ENCODE data around the gene NAIF1. TPM values are rescaled to one million over a fixed set of nuclear protein-coding genes. Genes with fewer than 3 reads are reported as not detected.
"Not testable (repeated sequence)": the region's sequence is repeated elsewhere in the genome, so short reads cannot be mapped to it uniquely, and the experiment has no call there.

Gene NAIF1
- polyA plus RNA-seq, 2 of the 4 experiments (the other 2 are of a cell fraction): 6.0 to 7.5 TPM

DNA sequence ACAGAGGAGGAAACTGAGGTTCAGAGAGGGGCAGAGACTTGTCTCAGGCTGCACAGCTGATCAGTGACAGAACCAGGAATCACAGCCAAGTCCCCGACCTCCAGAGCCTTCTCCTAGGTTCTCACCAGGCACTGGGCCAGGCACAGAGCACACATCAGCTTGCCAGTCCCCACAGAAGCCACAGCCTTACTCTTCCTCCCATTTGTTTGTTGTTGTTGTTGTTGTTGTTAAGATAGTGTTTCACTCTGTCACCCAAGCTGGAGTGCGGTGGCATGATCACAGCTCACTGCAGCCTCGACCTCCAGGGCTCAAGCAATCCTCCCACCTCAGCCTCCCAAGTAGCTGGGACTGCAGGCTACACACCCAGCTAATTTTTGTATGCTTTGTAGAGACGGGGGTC lies 41.4 kb downstream of the NAIF1 start:
- TF ChIP-seq FOXS1 (CRISPR knock-in tag; IDR thresholded peaks at IDR 0.05): no peak
- TF ChIP-seq MAZ (IDR thresholded peaks at IDR 0.05; ENCODE audit: borderline replicate concordance, low read depth, low read length): no peak
- no peak for TF ChIP-seq HDAC2 (IDR thresholded peaks at IDR 0.05)
- no peak for TF ChIP-seq ZC3H11A (IDR thresholded peaks at IDR 0.05)
- TF ChIP-seq CEBPB (IDR thresholded peaks at IDR 0.05): no peak
- TF ChIP-seq HEYL (CRISPR knock-in tag; IDR thresholded peaks at IDR 0.05): no peak
- no peak for TF ChIP-seq FOSL2 (IDR thresholded peaks at IDR 0.05)
- no peak for TF ChIP-seq FOSL2 (CRISPR knock-in tag; IDR thresholded peaks at IDR 0.05)
- TF ChIP-seq, protein P1, sequence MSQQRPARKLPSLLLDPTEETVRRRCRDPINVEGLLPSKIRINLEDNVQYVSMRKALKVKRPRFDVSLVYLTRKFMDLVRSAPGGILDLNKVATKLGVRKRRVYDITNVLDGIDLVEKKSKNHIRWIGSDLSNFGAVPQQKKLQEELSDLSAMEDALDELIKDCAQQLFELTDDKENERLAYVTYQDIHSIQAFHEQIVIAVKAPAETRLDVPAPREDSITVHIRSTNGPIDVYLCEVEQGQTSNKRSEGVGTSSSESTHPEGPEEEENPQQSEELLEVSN (IDR thresholded peaks at IDR 0.05; ENCODE audit: borderline replicate concordance, low read depth): no peak
- no peak for TF ChIP-seq POLR2AphosphoS2 (conservative IDR thresholded peaks at IDR 0.05; ENCODE audit: low read length)
- no peak for TF ChIP-seq RAD21 (conservative IDR thresholded peaks at IDR 0.05 in 1 of 2, IDR thresholded peaks at IDR 0.05 in 1 of 2)
- no peak for TF ChIP-seq SREBF2 (IDR thresholded peaks at IDR 0.05)
- TF ChIP-seq, protein P2, sequence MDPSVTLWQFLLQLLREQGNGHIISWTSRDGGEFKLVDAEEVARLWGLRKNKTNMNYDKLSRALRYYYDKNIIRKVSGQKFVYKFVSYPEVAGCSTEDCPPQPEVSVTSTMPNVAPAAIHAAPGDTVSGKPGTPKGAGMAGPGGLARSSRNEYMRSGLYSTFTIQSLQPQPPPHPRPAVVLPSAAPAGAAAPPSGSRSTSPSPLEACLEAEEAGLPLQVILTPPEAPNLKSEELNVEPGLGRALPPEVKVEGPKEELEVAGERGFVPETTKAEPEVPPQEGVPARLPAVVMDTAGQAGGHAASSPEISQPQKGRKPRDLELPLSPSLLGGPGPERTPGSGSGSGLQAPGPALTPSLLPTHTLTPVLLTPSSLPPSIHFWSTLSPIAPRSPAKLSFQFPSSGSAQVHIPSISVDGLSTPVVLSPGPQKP (IDR thresholded peaks at IDR 0.05; ENCODE audit: low read depth, low read length): no peak
- no peak for TF ChIP-seq ZFP36 (IDR thresholded peaks at IDR 0.05; ENCODE audit: borderline replicate concordance, partially characterized antibody)
- TF ChIP-seq TP53 (CRISPR knock-in tag; IDR thresholded peaks at IDR 0.05): no peak
- no peak for TF ChIP-seq KDM5A (IDR thresholded peaks at IDR 0.05)
- no peak for TF ChIP-seq RNF2 (IDR thresholded peaks at IDR 0.05; ENCODE audit: borderline replicate concordance, low read depth)
- DNase-seq (ENCODE audit: low read depth in 1 of 2, low spot score in 1 of 2) (no peak), ATAC-seq (no peak), FAIRE-seq (no peak)
- H3K9me3 ChIP-seq: no peaks in the 10 kb centered on the region
- H3K4me1 ChIP-seq: peaks cover 23% of the 10 kb centered on the region
- ChIA-PET POLR2A (interaction anchor here (0.6 kb wide), 1 partner anchor 36 kb away, joined by 3 read pairs; no protein-coding TSS in a partner anchor), CTCF (interaction anchor here (0.8 to 29.7 kb wide), 7 partner anchors 7 to 79 kb away, joined by 3 to 827 read pairs (median 5); partner anchors contain the start of genes DPM2 and PIP5KL1)
- H3K4me3 ChIP-seq: no peak overlapping the region
- H3K4me2 ChIP-seq: no peak overlapping the region
- H3K27ac ChIP-seq: 0 out of 6 replicates have a peak overlapping the region, but pooled peaks of 1 of the 2 experiments have one; percentile 27
- 71% methylated on average over 4 of the region's 4 CpGs for WGBS (ENCODE audit: missing lambda C conversion rate)

DNA sequence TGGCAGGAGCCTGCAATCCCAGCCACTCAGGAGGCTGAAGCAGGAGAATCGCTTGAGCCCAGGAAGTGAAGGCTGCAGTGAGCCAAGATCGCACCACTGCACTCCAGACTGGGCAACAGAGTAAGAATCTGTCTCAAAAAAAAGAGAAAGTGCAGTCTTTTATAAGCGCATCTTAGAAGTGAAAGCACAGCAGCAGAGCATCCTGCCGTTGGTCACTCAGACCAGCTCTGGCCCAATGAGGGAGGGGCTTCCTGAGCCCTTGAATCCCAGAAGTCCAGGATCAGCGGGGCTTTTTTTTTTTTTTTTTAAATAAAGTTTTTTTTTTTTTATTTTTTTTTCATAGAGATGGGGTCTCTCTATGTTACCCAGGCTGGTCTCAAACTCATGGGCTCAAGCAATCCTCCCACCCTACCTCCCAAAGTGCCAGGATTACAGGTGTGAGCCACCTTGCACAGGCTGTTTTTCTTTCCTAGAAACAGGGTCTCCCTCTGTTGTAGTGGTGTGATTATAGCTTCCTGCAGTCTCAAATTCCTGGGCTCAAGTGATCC lies 42.3 kb downstream of the NAIF1 start:
- CTCF ChIA-PET: interaction anchor here (0.8 to 29.7 kb wide), 7 partner anchors 8 to 78 kb away, joined by 3 to 827 read pairs (median 4); partner anchors contain the start of genes DPM2 and PIP5KL1
- H3K27ac ChIP-seq: 0 out of 6 replicates have a peak overlapping the region, but pooled peaks of 1 of the 2 experiments have one; percentile 0

DNA sequence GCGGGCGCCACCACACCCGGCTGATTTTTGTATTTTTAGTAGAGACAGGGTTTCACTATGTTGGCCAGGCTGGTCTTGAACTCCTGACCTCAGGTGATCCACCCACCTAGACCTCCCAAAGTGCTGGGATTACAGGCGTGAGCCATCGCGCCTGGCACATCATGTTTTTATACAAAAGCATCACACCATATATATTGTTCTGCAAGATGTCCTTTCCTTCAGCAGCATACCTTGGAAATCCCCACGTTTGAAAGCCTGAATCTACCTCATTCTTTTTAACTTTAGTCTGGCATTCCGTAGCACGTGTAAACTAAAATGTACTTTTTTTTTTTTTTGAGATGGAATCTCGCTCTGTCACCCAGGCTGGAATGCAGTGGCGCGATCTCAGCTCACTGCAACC lies 43.4 kb downstream of the NAIF1 start:
- FAIRE-seq; H3K9me3 ChIP-seq; POLR2A ChIA-PET; H3K4me3 ChIP-seq; H3K4me2 ChIP-seq; ATAC-seq; DNase-seq (ENCODE audit: low read depth in 1 of 2, low spot score in 1 of 2): not testable (repeated sequence)
- Histone ChIP-seq H3K4me1 (peaks cover 23% of the 10 kb centered on the region), H3K27ac (peak overlapping the region in 1 of 2 experiments; percentile 61; a peak in 1 of 6 replicates)
- CTCF ChIA-PET: interaction anchor here (1.0 to 29.7 kb wide), 3 partner anchors 9 to 77 kb away, joined by 3 to 827 read pairs (median 162); partner anchors contain the start of genes DPM2 and PIP5KL1
- WGBS (ENCODE audit: missing lambda C conversion rate): 74% methylated on average over 12 of the region's 12 CpGs

More for the DNA sequence above, 42.3 kb downstream of the NAIF1 start:
- WGBS (ENCODE audit: missing lambda C conversion rate): 95% methylated on average over 5 of the region's 5 CpGs
- no peak for TF ChIP-seq HOXB13 (CRISPR knock-in tag; IDR thresholded peaks at IDR 0.05; ENCODE audit: low read depth)
- H3K4me3 ChIP-seq: no peak overlapping the region
- DNase-seq (ENCODE audit: low read depth in 1 of 2, low spot score in 1 of 2) (no peak), ATAC-seq (no peak), FAIRE-seq (no peak)
- POLR2A ChIA-PET: interaction anchor here (0.7 kb wide), 1 partner anchor 93 kb away, joined by 4 read pairs; no protein-coding TSS in a partner anchor
- H3K4me2 ChIP-seq: no peak overlapping the region
- peaks cover 23% of the 10 kb centered on the region for H3K4me1 ChIP-seq
- no peaks in the 10 kb centered on the region for H3K9me3 ChIP-seq

All from A549 (cell line).